ENCODE results near the gene SYTL5.

- TF ChIP-seq CTCF (conservative IDR thresholded peaks at IDR 0.05; ENCODE audit: low read length) (no peak), EZH2phosphoT487 (IDR thresholded peaks at IDR 0.05; ENCODE audit: borderline replicate concordance) (no peak)
Measured at GRCh38 chrX:37958525-37959211, 47.7 kb upstream of the SYTL5 start.

Measured in Loucy (cell line).